ENCODE measurements around the gene TASP1.

DNA sequence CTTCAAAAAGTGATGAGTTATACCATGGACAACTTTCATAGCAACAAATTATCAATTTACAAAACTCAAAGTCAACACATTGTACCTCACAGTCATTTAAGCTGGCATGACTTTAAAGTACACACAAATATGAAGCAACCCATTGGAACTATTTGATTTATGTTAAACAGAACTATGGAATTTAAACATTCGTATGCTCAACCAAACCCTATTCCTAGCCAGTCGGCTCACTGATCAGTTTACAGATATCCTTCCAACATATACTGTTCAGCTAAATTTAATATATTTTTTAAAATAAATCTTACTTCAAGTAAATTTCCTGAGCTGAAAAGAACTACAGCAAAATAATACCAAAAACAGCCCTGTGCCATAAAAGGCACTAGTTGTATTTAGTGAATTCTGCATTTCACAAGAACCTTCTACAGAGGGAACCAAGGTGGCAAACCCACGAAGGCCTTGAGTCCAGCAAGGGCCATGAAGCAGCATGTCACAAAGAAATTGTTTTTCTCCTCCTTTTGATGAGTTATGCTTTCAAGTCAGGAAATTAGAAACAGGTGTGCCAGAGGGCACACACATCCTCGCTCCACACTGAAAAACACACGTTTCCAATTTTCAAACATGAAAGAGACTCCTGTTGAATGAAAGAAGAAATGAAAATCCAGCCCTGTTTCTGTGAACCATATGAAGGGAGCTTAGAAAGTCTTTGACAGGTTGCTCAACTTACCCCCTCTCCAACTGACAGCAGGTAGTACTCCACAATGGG, 122.8 kb downstream of the TASP1 start:
- no peak for TF ChIP-seq POLR2A (IDR thresholded peaks at IDR 0.05; ENCODE audit: low read length)
- TF ChIP-seq GATA1 (IDR thresholded peaks at IDR 0.05; ENCODE audit: low read depth, low read length), result no peak

All from erythroblast (primary cell).